Fibroblast of villous mesenchyme (primary cell): Measurements from ENCODE around the gene MAP7. TPM values are rescaled to one million over a fixed set of nuclear protein-coding genes. Genes with fewer than 3 reads are reported as not detected.

ENCODE experiments used
- DNase-seq: peaks from one replicate; pipeline ENCODE4 v3.0.0-alpha.2; 2010; ENCODE audit warnings: low read depth
- H3K4me3 ChIP-seq: 2 replicates; pipeline ENCODE4 v1.5.1; 2011; ENCODE audit warnings: low read depth, mild to moderate bottlenecking, low read length
- total RNA-seq: library from RNA; depleted of rRNA; stranded (reverse); fragments of >200 nt; gene quantifications from 2 replicates; pipeline ENCODE4 v1.2.3, GENCODE V29; 2012
- TF ChIP-seq, protein P1 (sequence below): IDR thresholded peaks from 2 replicates; pipeline ENCODE4 v1.5.1; 2012; ENCODE audit warnings: low read depth, mild to moderate bottlenecking, low read length; ENCODE audit not compliant: insufficient read depth

Gene MAP7
- total RNA-seq, 1 donor, result 1.3 TPM

GRCh38 chr6:136510299-136510698 lies 39.9 kb downstream of the MAP7 start:
- no peak for DNase-seq
- TF ChIP-seq, protein P1, sequence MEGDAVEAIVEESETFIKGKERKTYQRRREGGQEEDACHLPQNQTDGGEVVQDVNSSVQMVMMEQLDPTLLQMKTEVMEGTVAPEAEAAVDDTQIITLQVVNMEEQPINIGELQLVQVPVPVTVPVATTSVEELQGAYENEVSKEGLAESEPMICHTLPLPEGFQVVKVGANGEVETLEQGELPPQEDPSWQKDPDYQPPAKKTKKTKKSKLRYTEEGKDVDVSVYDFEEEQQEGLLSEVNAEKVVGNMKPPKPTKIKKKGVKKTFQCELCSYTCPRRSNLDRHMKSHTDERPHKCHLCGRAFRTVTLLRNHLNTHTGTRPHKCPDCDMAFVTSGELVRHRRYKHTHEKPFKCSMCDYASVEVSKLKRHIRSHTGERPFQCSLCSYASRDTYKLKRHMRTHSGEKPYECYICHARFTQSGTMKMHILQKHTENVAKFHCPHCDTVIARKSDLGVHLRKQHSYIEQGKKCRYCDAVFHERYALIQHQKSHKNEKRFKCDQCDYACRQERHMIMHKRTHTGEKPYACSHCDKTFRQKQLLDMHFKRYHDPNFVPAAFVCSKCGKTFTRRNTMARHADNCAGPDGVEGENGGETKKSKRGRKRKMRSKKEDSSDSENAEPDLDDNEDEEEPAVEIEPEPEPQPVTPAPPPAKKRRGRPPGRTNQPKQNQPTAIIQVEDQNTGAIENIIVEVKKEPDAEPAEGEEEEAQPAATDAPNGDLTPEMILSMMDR, result no peak
- no peak overlapping the region for H3K4me3 ChIP-seq

DNA sequence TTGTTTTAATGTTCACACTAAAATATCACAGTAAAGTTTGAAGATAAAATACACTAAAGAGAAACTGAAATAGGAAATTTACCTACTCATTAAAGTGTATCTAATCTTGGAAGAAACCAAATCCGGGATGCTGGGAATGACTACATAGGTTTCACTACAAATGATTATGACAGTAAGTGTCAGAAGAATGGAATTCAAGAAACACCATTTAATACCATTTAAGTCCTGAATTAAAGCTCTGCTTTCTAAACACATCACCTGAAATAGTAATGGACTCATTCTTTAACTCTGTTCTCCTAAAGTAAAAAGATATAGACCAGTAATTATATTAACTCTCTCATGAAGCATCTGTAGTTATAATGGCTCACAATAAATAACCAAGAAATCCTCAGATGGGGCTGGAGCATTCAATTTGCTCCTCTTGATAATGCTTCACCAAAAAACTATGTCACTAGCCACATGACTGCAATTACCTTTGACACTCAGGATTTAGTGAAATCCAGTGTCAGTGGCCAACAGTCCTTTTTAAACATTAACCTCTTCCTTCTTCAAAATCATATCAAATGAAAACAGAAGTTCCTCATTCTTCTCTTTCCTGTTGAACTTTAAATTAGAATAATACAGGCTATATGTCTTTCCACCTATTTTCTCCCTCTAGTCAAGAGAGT lies 41.4 kb downstream of the MAP7 start:
- DNase-seq, result no peak

GRCh38 chr6:136506124-136506799 lies 44.0 kb downstream of the MAP7 start:
- DNase-seq, result no peak

More for the DNA sequence above, 41.4 kb downstream of the MAP7 start:
- H3K4me3 ChIP-seq, result no peak overlapping the region
- TF ChIP-seq, protein P1, result no peak

DNA sequence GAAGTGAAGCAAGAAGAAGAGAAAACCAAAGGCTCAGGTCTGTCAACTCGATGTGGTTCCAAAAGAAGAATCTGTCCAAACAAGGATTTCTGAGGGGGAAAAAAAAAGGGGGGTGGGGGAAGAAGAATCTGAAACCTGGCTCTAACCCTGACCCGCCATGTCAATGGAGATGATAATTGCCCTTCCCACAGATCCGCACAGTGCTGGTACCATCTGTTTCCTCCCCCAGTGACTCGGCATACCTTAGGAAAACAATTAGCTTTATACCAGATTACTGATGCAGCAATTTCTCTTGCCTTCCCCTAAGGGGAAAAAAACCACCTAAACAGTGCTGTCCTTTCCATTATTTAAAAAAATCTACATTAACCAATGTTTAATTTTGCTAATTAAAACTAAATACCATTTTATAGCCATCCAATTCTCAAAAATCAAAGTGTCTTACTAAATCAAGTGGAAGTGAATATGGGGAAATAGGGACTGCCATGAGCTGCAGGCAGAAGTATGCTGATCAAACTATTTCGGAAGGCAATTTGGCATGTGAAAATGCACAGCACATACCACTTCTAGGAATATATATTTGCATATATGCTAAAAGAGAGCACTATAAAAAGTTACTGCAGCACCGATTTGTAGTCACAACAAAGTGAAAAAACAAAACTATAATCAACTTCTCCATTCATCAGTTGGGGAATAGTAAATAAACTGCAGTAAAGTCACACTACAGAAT lies 46.8 kb downstream of the MAP7 start:
- no peak for DNase-seq
- TF ChIP-seq, protein P1, result no peak

More at GRCh38 chr6:136506124-136506799, 44.0 kb downstream of the MAP7 start:
- H3K4me3 ChIP-seq, result no peak overlapping the region
- TF ChIP-seq, protein P1, result no peak

GRCh38 chr6:136502786-136503185 lies 47.4 kb downstream of the MAP7 start:
- TF ChIP-seq, protein P1, result no peak
- no peak overlapping the region for H3K4me3 ChIP-seq
- no peak for DNase-seq

More for the DNA sequence above, 46.8 kb downstream of the MAP7 start:
- H3K4me3 ChIP-seq, result no peak overlapping the region

- peak; percentile 64 for DNase-seq
- TF ChIP-seq, protein P1, result no peak
- H3K4me3 ChIP-seq, result no peak overlapping the region
Observed at GRCh38 chr6:136501514-136501913, 48.7 kb downstream of the MAP7 start.
